Measurements from ENCODE around the gene LLGL1. TPM values are rescaled to one million over a fixed set of nuclear protein-coding genes. Genes with fewer than 3 reads are reported as not detected.

The LLGL1 gene
- total and polyA plus RNA-seq, 2 donors (not counting 1 experiment from before 2014, with no cell fraction given) = 14.9 to 15.2 TPM

GRCh38 chr17:18217412-18218015, 7.9 kb upstream of the LLGL1 start:
- Histone ChIP-seq H4K20me1 (ENCODE audit: control insufficient read depth, insufficient read depth, low read length, poor library complexity, severe bottlenecking) (no peaks in the 10 kb centered on the region), H3K4me3 (ENCODE audit: control extremely low read depth in 1 of 5, extremely low read depth in 1 of 5, insufficient read depth in 1 of 5, low read depth in 2 of 5, low read length in 4 of 5) (no peak overlapping the region), H3K9ac (ENCODE audit: low read length) (no peak overlapping the region), H3K79me2 (ENCODE audit: control insufficient read depth, insufficient read depth, low read length) (no peaks in the 10 kb centered on the region), H3K27me3 (replicated peaks in 1 of 4; ENCODE audit: control extremely low read depth in 1 of 4, control insufficient read depth in 3 of 4, insufficient read depth in 4 of 4, low read length in 3 of 4) (no peaks in the 10 kb centered on the region), H2AFZ (ENCODE audit: insufficient read depth, low read depth, low read length, poor library complexity, severe bottlenecking) (no peak overlapping the region), H3K27ac (ENCODE audit: low read length in 2 of 2) (no peak overlapping the region), H3K9me3 (ENCODE audit: control extremely low read depth in 1 of 3, control insufficient read depth in 2 of 3, insufficient read depth in 1 of 3, low read length in 2 of 3) (no peaks in the 10 kb centered on the region), H3K4me1 (ENCODE audit: control insufficient read depth in 2 of 2, insufficient read depth in 2 of 2, low read length in 2 of 2) (no peaks in the 10 kb centered on the region), H3K4me2 (replicated peaks; ENCODE audit: low read depth, low read length, poor library complexity, severe bottlenecking) (no peak overlapping the region), H3K36me3 (replicated peaks in 1 of 2; ENCODE audit: control extremely low read depth in 1 of 2, control insufficient read depth in 1 of 2, extremely low read depth in 1 of 2, insufficient read depth in 2 of 2, low read length in 1 of 2) (no peaks in the 10 kb centered on the region)
- H3K9me3 Mint-ChIP-seq (ENCODE audit: insufficient read depth) = no peaks in the 10 kb centered on the region
- no peaks in the 10 kb centered on the region for H3K27me3 Mint-ChIP-seq
- TF ChIP-seq CTCF (IDR thresholded peaks at IDR 0.05) (peak; percentile 89), EZH2 (IDR thresholded peaks at IDR 0.05; ENCODE audit: borderline replicate concordance, insufficient read depth, low read depth, low read length, poor library complexity, severe bottlenecking) (no peak)
- DNase-seq (peak; percentile 77), ATAC-seq (ENCODE audit: low read depth) (peak; percentile 94)
- POLR2A ChIA-PET = no interaction called here
- intact Hi-C loops (cut with micrococcal nuclease) = loop anchor here (1.0 to 2.0 kb wide), 2 partner anchors 41 to 76 kb away; partner anchors contain the start of gene FLII
- WGBS (ENCODE audit: insufficient coverage) = 16% methylated on average over 4 of the region's 6 CpGs
- peaks cover 3% of the 10 kb centered on the region for H3K4me1 Mint-ChIP-seq
- CTCF ChIA-PET = interaction anchor here (0.7 to 2.6 kb wide), 9 partner anchors 9 to 586 kb away, joined by 3 to 8 read pairs (median 4); partner anchors contain the start of gene ALKBH5
- no peak overlapping the region for H3K27ac Mint-ChIP-seq
- no peak overlapping the region for H3K4me3 Mint-ChIP-seq

- Histone ChIP-seq H3K4me3 (ENCODE audit: control extremely low read depth in 1 of 5, extremely low read depth in 1 of 5, insufficient read depth in 1 of 5, low read depth in 2 of 5, low read length in 4 of 5) (no peak overlapping the region), H3K27ac (ENCODE audit: low read length in 2 of 2) (no peak overlapping the region), H3K4me1 (ENCODE audit: control insufficient read depth in 2 of 2, insufficient read depth in 2 of 2, low read length in 2 of 2) (no peaks in the 10 kb centered on the region), H3K36me3 (replicated peaks in 1 of 2; ENCODE audit: control extremely low read depth in 1 of 2, control insufficient read depth in 1 of 2, extremely low read depth in 1 of 2, insufficient read depth in 2 of 2, low read length in 1 of 2) (no peaks in the 10 kb centered on the region), H2AFZ (ENCODE audit: insufficient read depth, low read depth, low read length, poor library complexity, severe bottlenecking) (no peak overlapping the region), H3K9ac (ENCODE audit: low read length) (no peak overlapping the region), H3K27me3 (replicated peaks in 1 of 4; ENCODE audit: control extremely low read depth in 1 of 4, control insufficient read depth in 3 of 4, insufficient read depth in 4 of 4, low read length in 3 of 4) (no peaks in the 10 kb centered on the region), H3K4me2 (replicated peaks; ENCODE audit: low read depth, low read length, poor library complexity, severe bottlenecking) (no peak overlapping the region), H3K79me2 (ENCODE audit: control insufficient read depth, insufficient read depth, low read length) (no peaks in the 10 kb centered on the region), H3K9me3 (ENCODE audit: control extremely low read depth in 1 of 3, control insufficient read depth in 2 of 3, insufficient read depth in 1 of 3, low read length in 2 of 3) (no peaks in the 10 kb centered on the region), H4K20me1 (ENCODE audit: control insufficient read depth, insufficient read depth, low read length, poor library complexity, severe bottlenecking) (no peaks in the 10 kb centered on the region)
- CTCF ChIA-PET = interaction anchor here (1.0 to 1.3 kb wide), 2 partner anchors 36 to 110 kb away, joined by 3 read pairs; partner anchors contain the start of gene ALKBH5
- ATAC-seq (ENCODE audit: low read depth) (no peak), DNase-seq (no peak)
- no peak overlapping the region for H3K4me3 Mint-ChIP-seq
- no peak overlapping the region for H3K27ac Mint-ChIP-seq
- TF ChIP-seq EZH2 (IDR thresholded peaks at IDR 0.05; ENCODE audit: borderline replicate concordance, insufficient read depth, low read depth, low read length, poor library complexity, severe bottlenecking) (no peak), CTCF (IDR thresholded peaks at IDR 0.05) (no peak)
- H3K4me1 Mint-ChIP-seq = peaks cover 3% of the 10 kb centered on the region
- intact Hi-C loops (cut with micrococcal nuclease) = no loop called here
- no peaks in the 10 kb centered on the region for H3K27me3 Mint-ChIP-seq
- POLR2A ChIA-PET = no interaction called here
- H3K9me3 Mint-ChIP-seq (ENCODE audit: insufficient read depth) = no peaks in the 10 kb centered on the region
- WGBS (ENCODE audit: insufficient coverage) = 64% methylated on average over 2 of the region's 4 CpGs
These were observed 6.5 kb upstream of the LLGL1 start for GRCh38 chr17:18218756-18219415.

Measured in B cell (primary cell).